HL-60 (cell line): ENCODE results near the gene MAP2K2.

Experiments
- DNase-seq, 2 experiments: peaks; one replicate each; pipeline ENCODE4 v3.0.0-alpha.2; 2010 to 2020; ENCODE audit warnings: low read depth in 1 of 2, low spot score in 1 of 2
- H3K27ac ChIP-seq: fragments of 250-450 bp; sonication (Bioruptor Pico); replicated peaks from 2 replicates; pipeline ENCODE4 v1.5.1; 2020; ENCODE audit warnings: mild to moderate bottlenecking, moderate library complexity
- H3K27me3 ChIP-seq: fragments of 250-450 bp; sonication (Bioruptor Pico); 2 replicates; pipeline ENCODE4 v1.5.1; 2021; ENCODE audit warnings: mild to moderate bottlenecking, moderate library complexity; ENCODE audit not compliant: insufficient read depth, poor library complexity, severe bottlenecking
- H3K4me3 ChIP-seq: replicated peaks from 2 replicates; pipeline ENCODE4 v1.5.1; 2011; ENCODE audit warnings: mild to moderate bottlenecking, control low read depth, low read length; ENCODE audit not compliant: insufficient read depth
- GABPA ChIP-seq: IDR thresholded peaks from 2 replicates; pipeline ENCODE4 v1.6.1; 2012; ENCODE audit warnings: low read depth
- POLR2AphosphoS5 ChIP-seq: IDR thresholded peaks from 2 replicates; pipeline ENCODE4 v1.6.1; 2012; ENCODE audit warnings: low read depth
- SPI1 ChIP-seq: IDR thresholded peaks from 2 replicates; pipeline ENCODE4 v1.6.1; 2012; ENCODE audit warnings: low read depth, mild to moderate bottlenecking, borderline replicate concordance
- TF ChIP-seq, protein P1 (sequence below): IDR thresholded peaks from one replicate; pipeline ENCODE4 v1.5.1; 2011; ENCODE audit warnings: low read length, control low read depth, inconsistent platforms; ENCODE audit not compliant: insufficient read depth
- TF ChIP-seq, protein P2 (sequence below): IDR thresholded peaks from 2 replicates; pipeline ENCODE4 v1.6.1; 2012; ENCODE audit warnings: low read depth; ENCODE audit not compliant: insufficient replicate concordance

The MAP2K2 gene

DNA sequence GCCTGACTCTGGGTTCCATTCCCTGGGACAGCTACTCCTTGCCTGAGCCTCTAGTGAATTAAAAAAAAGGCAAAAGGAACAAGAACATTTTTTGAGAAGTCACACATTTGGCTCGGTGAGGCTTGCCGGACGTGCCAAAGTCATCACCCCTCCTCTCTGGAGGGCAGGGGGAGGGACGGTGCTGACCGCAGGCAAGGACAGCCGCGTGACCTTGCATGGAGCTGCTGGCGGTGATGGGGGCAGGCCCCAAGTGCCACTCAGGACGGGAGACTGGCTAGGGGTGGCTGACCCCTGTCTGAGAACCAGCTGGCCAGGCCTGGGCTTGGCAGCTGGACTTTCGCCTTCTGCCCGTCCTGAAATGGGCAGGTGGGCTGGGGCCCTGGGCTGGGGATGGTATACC, 26.4 kb downstream of the MAP2K2 start:
- no peak for DNase-seq
- TF ChIP-seq POLR2AphosphoS5 (no peak), SPI1 (no peak), GABPA (no peak)
- TF ChIP-seq, protein P1, sequence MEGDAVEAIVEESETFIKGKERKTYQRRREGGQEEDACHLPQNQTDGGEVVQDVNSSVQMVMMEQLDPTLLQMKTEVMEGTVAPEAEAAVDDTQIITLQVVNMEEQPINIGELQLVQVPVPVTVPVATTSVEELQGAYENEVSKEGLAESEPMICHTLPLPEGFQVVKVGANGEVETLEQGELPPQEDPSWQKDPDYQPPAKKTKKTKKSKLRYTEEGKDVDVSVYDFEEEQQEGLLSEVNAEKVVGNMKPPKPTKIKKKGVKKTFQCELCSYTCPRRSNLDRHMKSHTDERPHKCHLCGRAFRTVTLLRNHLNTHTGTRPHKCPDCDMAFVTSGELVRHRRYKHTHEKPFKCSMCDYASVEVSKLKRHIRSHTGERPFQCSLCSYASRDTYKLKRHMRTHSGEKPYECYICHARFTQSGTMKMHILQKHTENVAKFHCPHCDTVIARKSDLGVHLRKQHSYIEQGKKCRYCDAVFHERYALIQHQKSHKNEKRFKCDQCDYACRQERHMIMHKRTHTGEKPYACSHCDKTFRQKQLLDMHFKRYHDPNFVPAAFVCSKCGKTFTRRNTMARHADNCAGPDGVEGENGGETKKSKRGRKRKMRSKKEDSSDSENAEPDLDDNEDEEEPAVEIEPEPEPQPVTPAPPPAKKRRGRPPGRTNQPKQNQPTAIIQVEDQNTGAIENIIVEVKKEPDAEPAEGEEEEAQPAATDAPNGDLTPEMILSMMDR = no peak
- TF ChIP-seq, protein P2, sequence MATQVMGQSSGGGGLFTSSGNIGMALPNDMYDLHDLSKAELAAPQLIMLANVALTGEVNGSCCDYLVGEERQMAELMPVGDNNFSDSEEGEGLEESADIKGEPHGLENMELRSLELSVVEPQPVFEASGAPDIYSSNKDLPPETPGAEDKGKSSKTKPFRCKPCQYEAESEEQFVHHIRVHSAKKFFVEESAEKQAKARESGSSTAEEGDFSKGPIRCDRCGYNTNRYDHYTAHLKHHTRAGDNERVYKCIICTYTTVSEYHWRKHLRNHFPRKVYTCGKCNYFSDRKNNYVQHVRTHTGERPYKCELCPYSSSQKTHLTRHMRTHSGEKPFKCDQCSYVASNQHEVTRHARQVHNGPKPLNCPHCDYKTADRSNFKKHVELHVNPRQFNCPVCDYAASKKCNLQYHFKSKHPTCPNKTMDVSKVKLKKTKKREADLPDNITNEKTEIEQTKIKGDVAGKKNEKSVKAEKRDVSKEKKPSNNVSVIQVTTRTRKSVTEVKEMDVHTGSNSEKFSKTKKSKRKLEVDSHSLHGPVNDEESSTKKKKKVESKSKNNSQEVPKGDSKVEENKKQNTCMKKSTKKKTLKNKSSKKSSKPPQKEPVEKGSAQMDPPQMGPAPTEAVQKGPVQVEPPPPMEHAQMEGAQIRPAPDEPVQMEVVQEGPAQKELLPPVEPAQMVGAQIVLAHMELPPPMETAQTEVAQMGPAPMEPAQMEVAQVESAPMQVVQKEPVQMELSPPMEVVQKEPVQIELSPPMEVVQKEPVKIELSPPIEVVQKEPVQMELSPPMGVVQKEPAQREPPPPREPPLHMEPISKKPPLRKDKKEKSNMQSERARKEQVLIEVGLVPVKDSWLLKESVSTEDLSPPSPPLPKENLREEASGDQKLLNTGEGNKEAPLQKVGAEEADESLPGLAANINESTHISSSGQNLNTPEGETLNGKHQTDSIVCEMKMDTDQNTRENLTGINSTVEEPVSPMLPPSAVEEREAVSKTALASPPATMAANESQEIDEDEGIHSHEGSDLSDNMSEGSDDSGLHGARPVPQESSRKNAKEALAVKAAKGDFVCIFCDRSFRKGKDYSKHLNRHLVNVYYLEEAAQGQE = no peak
- Histone ChIP-seq H3K27ac (no peak overlapping the region), H3K4me3 (no peak overlapping the region), H3K27me3 (no peaks in the 10 kb centered on the region)

DNA sequence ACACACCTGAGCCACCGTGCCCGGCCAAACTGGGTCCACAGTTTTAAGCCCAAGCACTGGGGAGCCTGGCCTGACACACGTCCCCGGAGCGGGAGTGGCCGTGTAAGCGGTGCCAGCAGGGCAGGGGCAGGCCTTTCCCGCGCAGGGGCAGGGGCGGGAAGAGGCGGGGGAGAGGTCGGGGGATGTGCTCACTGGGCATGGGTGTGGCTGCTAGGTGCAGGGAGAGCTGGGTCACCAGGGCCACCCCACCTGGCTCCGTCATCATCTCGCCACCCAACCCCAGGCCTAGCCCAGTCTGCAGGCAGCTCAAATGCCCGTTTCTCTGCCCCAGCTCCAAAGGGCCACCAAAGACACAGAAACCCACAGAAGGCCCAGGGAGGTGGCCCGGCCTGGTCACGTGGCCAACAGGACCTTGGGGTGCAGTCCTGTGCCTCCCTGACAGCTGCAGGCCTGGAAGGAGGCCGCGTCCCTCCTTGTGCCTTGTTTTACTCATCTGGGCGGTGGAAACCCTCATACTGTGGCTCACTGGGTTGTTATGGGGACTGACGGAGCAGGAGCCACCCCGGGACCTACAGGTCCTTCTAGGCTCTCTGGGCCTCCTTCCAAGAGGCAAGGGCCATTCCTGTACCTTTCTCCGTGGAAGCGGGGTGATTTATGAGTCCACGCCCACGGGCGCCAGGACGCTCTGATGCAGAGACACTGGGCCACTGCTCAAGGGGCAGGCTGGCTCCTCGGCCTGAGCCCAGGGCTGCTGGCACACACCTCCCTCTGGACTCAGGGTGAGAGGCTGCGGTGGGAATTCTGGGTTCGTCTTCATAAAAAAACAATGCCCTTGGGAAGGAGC, 27.7 kb downstream of the MAP2K2 start:
- H3K27me3 ChIP-seq = no peaks in the 10 kb centered on the region
- no peak for DNase-seq
- H3K27ac ChIP-seq = no peak overlapping the region
- TF ChIP-seq, protein P1 = no peak
- TF ChIP-seq, protein P2 = no peak
- TF ChIP-seq POLR2AphosphoS5 (no peak), GABPA (no peak), SPI1 (no peak)
- no peak overlapping the region for H3K4me3 ChIP-seq

DNA sequence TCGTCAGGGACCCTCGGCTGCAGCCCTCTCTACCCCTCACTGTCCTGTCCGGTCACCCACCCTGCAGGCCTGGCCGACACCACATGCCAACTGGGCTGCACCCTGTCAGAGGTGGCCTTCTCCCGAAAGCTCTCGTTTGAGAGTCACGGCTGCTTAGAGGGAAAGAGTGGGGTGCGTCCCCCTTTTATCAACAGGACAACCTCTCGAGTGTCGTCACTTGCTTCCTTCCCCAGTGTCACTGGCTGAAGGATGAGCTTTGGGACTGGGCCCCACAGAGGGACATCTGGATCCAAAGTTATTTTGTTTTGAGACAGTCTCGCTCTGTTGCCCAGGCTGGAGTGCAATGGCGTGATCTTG, 28.5 kb downstream of the MAP2K2 start:
- no peaks in the 10 kb centered on the region for H3K27me3 ChIP-seq
- H3K4me3 ChIP-seq = no peak overlapping the region
- no peak for DNase-seq
- H3K27ac ChIP-seq = no peak overlapping the region
- TF ChIP-seq, protein P2 = no peak
- TF ChIP-seq, protein P1 = no peak
- TF ChIP-seq SPI1 (no peak), GABPA (no peak), POLR2AphosphoS5 (no peak)
